ENCODE data around the gene CCBE1. TPM values are rescaled to one million over a fixed set of nuclear protein-coding genes. Genes with fewer than 3 reads are reported as not detected.

CCBE1 gene
- total RNA-seq, 2 experiments from 2014 or later, result not detected

DNA sequence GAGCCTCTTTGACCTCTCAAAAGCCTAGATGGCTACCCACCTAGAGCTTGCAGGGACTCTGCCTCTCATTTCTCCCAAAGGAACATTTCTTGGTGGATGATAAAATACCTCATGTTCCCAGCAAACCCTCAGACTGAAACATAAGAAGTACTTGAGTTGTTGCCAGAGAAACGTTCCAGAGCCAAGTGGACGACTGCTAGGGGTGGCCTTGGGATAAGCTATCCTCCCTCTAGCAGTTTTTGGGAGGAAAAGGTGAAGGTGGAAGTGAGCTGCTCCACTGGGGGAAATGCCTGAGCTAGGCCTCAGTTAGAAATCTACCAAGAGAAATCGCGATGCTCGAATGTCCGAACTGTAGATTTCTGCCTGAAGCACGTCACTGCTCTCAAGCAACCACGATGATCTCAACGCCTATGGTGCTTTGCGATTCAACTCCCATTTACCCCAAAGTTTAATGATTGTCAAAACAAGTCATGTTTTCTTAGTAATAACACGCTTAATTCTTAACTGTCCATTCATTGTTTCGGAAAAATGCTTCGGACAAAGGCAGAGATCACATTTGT lies 91.5 kb downstream of the CCBE1 start:
- no peaks in the 10 kb centered on the region for H3K9me3 Mint-ChIP-seq

DNA sequence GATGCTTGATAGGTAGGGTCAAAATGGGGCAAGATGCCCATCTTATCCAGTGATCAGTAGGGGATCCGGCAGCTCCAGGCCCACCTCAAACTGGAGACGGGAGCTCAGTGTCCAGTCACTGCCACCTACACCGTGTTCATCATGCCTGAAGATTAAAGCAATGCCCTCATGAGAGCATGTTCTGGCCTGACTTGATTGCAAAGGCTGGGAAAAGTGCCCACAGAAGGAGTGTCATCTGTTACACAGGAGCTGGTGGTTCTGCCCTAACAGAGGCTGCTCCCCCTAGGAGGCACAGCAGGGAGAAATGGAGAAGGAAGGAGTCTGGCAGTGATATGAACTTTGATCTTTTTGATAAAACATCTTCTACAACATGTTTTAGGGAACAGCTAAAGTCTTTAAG lies 92.3 kb downstream of the CCBE1 start:
- Mint-ChIP-seq H3K4me1 (ENCODE audit: low read depth) (no peaks in the 10 kb centered on the region), H3K36me3 (ENCODE audit: low read depth) (no peaks in the 10 kb centered on the region), H3K9me3 (no peaks in the 10 kb centered on the region), H3K4me3 (no peak overlapping the region), H3K27ac (no peak overlapping the region), H3K27me3 (no peaks in the 10 kb centered on the region)
- ChIA-PET POLR2A (no interaction called here), CTCF (no interaction called here)
- DNase-seq (no peak), ATAC-seq (no peak)
- intact Hi-C loops (cut with micrococcal nuclease), result no loop called here
- TF ChIP-seq, protein P1, sequence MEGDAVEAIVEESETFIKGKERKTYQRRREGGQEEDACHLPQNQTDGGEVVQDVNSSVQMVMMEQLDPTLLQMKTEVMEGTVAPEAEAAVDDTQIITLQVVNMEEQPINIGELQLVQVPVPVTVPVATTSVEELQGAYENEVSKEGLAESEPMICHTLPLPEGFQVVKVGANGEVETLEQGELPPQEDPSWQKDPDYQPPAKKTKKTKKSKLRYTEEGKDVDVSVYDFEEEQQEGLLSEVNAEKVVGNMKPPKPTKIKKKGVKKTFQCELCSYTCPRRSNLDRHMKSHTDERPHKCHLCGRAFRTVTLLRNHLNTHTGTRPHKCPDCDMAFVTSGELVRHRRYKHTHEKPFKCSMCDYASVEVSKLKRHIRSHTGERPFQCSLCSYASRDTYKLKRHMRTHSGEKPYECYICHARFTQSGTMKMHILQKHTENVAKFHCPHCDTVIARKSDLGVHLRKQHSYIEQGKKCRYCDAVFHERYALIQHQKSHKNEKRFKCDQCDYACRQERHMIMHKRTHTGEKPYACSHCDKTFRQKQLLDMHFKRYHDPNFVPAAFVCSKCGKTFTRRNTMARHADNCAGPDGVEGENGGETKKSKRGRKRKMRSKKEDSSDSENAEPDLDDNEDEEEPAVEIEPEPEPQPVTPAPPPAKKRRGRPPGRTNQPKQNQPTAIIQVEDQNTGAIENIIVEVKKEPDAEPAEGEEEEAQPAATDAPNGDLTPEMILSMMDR (IDR thresholded peaks at IDR 0.05), result no peak

More for the DNA sequence above, 91.5 kb downstream of the CCBE1 start:
- ChIA-PET CTCF (no interaction called here), POLR2A (no interaction called here)
- intact Hi-C loops (cut with micrococcal nuclease), result no loop called here
- Mint-ChIP-seq H3K4me1 (ENCODE audit: low read depth) (no peaks in the 10 kb centered on the region), H3K27me3 (no peaks in the 10 kb centered on the region), H3K4me3 (no peak overlapping the region), H3K36me3 (ENCODE audit: low read depth) (no peaks in the 10 kb centered on the region), H3K27ac (no peak overlapping the region)
- TF ChIP-seq, protein P1 (IDR thresholded peaks at IDR 0.05), result no peak
- ATAC-seq, result no peak
- no peak for DNase-seq

DNA sequence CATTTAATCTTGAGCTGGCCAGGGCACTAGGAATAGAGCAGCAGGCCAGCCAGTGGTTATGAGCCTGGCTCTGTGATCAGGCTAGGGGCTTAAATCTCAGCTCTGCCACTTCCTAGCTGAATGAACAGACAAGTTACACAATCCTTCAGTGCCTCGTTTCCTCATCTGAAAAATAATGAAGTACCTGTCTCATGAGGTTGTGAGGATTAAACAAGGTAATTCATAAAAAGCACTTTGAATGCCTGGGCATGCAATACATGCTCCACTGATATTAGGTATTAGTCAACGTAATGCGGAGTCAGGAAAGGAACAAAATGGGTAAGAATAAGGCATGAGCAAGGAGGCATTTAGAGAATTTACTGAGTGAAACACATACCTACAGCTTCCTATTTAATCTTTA lies 100.2 kb downstream of the CCBE1 start:
- ATAC-seq (no peak), DNase-seq (no peak)
- H3K36me3 Mint-ChIP-seq (ENCODE audit: low read depth), result no peaks in the 10 kb centered on the region
- H3K9me3 Mint-ChIP-seq, result no peaks in the 10 kb centered on the region
- POLR2A ChIA-PET, result no interaction called here
- H3K27ac Mint-ChIP-seq, result no peak overlapping the region
- intact Hi-C loops (cut with micrococcal nuclease), result no loop called here
- CTCF ChIA-PET, result no interaction called here
- no peaks in the 10 kb centered on the region for H3K4me1 Mint-ChIP-seq (ENCODE audit: low read depth)
- H3K27me3 Mint-ChIP-seq, result no peaks in the 10 kb centered on the region
- TF ChIP-seq, protein P1 (IDR thresholded peaks at IDR 0.05), result no peak
- H3K4me3 Mint-ChIP-seq, result no peak overlapping the region

DNA sequence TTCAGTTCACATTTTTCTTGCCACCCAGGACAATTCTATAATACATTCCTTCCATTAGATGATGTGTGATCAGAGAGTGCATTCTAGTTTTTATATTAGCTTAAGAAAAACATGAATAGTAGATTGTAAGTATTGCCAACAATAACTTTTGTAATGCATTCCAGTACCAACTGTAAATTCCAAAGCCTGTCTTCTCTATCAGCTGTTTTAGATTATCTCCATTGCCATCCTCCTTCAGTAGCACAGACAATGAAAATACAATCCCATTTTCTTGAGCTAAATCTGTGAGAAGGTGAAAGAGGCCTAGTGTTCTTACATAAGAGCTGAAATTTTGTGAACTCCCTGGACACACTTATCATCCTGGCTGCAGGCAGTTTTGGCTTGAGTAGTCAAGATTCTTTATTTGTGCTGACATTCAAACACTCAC lies 103.9 kb downstream of the CCBE1 start:
- intact Hi-C loops (cut with micrococcal nuclease), result no loop called here
- POLR2A ChIA-PET, result no interaction called here
- Mint-ChIP-seq H3K4me1 (ENCODE audit: low read depth) (no peaks in the 10 kb centered on the region), H3K4me3 (no peak overlapping the region), H3K36me3 (ENCODE audit: low read depth) (no peaks in the 10 kb centered on the region), H3K27ac (no peak overlapping the region), H3K27me3 (no peaks in the 10 kb centered on the region), H3K9me3 (no peaks in the 10 kb centered on the region)
- ATAC-seq (no peak), DNase-seq (no peak)
- TF ChIP-seq, protein P1 (IDR thresholded peaks at IDR 0.05), result no peak
- CTCF ChIA-PET, result no interaction called here

DNA sequence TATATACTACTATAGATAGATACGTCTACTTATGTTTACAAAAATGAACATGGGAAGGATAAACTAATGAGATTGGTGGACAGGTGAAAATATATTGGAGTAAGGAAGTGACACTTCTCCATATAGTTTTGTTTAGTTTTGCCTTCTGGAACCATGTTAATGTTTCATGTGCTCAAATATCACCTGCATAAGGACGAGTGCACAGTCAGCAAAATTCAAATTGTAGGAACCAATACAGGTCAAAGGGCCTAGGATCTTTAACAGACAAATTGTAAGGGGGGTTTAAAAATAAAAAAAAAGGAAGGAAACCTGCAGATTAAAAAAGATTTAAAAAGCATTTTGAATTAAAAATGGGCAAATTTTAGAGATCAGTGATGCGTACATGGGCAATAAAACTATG lies 104.6 kb downstream of the CCBE1 start:
- Mint-ChIP-seq H3K27me3 (no peaks in the 10 kb centered on the region), H3K27ac (no peak overlapping the region), H3K4me3 (no peak overlapping the region), H3K9me3 (no peaks in the 10 kb centered on the region), H3K4me1 (ENCODE audit: low read depth) (no peaks in the 10 kb centered on the region), H3K36me3 (ENCODE audit: low read depth) (no peaks in the 10 kb centered on the region)
- ChIA-PET CTCF (no interaction called here), POLR2A (no interaction called here)
- TF ChIP-seq, protein P1 (IDR thresholded peaks at IDR 0.05), result no peak
- DNase-seq (no peak), ATAC-seq (no peak)
- intact Hi-C loops (cut with micrococcal nuclease), result no loop called here

Data from activated CD8-positive, alpha-beta T cell treated with anti-CD3 and anti-CD28 coated beads for 36 hours (primary cell).